ENCODE data around the gene PIERCE2. TPM values are rescaled to one million over a fixed set of nuclear protein-coding genes. Genes with fewer than 3 reads are reported as not detected.

The PIERCE2 gene, protein sequence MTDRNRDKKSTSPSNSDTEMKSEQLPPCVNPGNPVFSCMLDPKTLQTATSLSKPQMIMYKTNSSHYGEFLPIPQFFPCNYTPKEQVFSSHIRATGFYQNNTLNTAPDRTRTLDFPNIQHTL
- total RNA-seq (2022; extraction: Qiagen RNA extraction; ENCODE audit: low read depth), result 1.8 to 4.8 TPM (median 4.3 TPM) in 5 replicates

DNA sequence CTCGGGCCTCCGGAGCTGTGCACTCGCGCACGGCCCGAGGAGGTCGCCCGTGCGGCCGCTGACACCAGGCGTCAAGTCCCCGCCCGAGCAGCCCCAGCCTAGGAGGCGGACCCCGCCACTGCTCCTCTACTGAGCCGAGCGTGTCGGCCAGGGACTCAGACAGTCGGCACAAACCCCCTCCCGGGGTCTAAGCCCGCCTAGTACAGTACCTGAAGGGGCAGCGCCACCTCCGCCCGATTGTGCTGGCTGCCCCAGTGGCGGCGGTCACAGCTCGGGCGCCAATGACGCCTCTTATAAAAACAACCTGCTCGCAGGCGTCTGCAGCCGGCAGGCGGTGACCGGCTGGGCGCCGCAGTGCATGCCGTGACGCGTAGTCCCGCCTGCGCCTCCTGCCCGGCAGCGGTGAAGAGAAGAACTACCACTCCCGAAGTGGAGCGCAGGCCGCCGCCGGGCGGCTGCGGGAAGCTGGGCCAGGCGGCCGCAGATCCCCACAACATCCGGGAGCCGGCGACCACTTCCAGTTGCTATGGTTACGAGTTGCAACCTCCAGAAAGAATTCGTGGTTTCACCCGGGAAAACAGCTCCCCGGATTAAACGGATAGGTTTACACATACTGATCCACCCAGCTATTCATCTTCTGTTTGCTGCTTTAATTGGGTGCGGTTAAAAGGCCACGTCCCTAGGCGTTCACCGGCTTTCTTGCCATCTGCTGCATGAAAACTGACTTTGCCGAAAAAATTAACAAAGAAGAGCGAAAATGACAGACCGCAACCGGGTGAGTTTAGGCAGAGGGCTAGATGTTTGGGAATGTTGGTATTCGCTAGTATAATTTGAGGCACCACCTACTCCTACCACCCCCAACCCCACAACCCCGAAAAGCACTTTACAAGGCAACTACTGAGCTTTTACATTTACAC lies at the start of gene PIERCE2, which contains the start of gene CCPG1:
PIERCE2 (plus strand) TSS at position 484 of the 917 bp plus-strand sequence; CDS start at position 758, 274 bp downstream.
CCPG1 (minus strand) TSS at position 348 of the 917 bp plus-strand sequence. CDS start 18,935 bp downstream, outside the sequence.

Other genes with a start within 250 kb of the PIERCE2 start
- 62.1 to 116 TPM (median 101 TPM) in 5 replicates for gene RSL24D1, start 211.6 kb upstream of the PIERCE2 start, total RNA-seq (2022; extraction: Qiagen RNA extraction; ENCODE audit: low read depth)
- gene RAB27A, start 118.7 kb upstream of the PIERCE2 start, total RNA-seq (2022; extraction: Qiagen RNA extraction; ENCODE audit: low read depth), result 7.9 to 12.1 TPM (median 10.9 TPM) in 5 replicates
- gene PIGBOS1, start 89.4 kb upstream of the PIERCE2 start, total RNA-seq (2022; extraction: Qiagen RNA extraction; ENCODE audit: low read depth), result 20.8 to 33.4 TPM (median 28.2 TPM) in 5 replicates
- gene PIGB, start 89.3 kb upstream of the PIERCE2 start, total RNA-seq (2022; extraction: Qiagen RNA extraction; ENCODE audit: low read depth), result 5.6 to 15.9 TPM (median 13.2 TPM) in 5 replicates
- gene CCPG1, start 136 bp upstream of the PIERCE2 start, total RNA-seq (2022; extraction: Qiagen RNA extraction; ENCODE audit: low read depth), result 30.6 to 40.6 TPM (median 38.8 TPM) in 5 replicates
- gene DNAAF4, start 99.7 kb downstream of the PIERCE2 start, total RNA-seq (2022; extraction: Qiagen RNA extraction; ENCODE audit: low read depth), result 7.6 to 9.5 TPM (median 8.0 TPM) in 5 replicates
- gene PYGO1, start 179.8 kb downstream of the PIERCE2 start, total RNA-seq (2022; extraction: Qiagen RNA extraction; ENCODE audit: low read depth), result 5.1 to 7.8 TPM (median 7.4 TPM) in 5 replicates

Measured in A549 treated with RU486 at 1 μM for 4 hours (cell line).